SK-N-SH treated with all-trans-retinoic acid at 6 μM for 48 hours (cell line): ENCODE measurements around the gene FANCD2.
A peak's percentile ranks its signal among the peaks of the same experiment; 100 is the strongest.
"Not testable (repeated sequence)": the region's sequence is repeated elsewhere in the genome, so short reads cannot be mapped to it uniquely, and the experiment has no call there.

Experiments
- ATAC-seq: fragments of 200-7000 bp; cut with Tn5 transposase; 3 replicates; pipeline ENCODE4 v1.9.1; 2020; ENCODE audit warnings: mild to moderate bottlenecking, moderate library complexity
- ARNTL ChIP-seq: fragments of 450-650 bp; formaldehyde crosslinking; IDR thresholded peaks from 2 replicates; pipeline ENCODE4 v1.5.0; 2020; ENCODE audit warnings: low read depth, mild to moderate bottlenecking, moderate library complexity, borderline replicate concordance
- BACH2 ChIP-seq: fragments of 250-450 bp; sonication (Bioruptor Pico); IDR thresholded peaks from 2 replicates; pipeline ENCODE4 v1.9.0; 2021; ENCODE audit warnings: mild to moderate bottlenecking, borderline replicate concordance
- CREB5 ChIP-seq: fragments of 250-450 bp; sonication (Bioruptor Pico); IDR thresholded peaks from 2 replicates; pipeline ENCODE4 v1.5.1; 2020; ENCODE audit warnings: low read depth, mild to moderate bottlenecking, moderate library complexity
- CSDC2 ChIP-seq: fragments of 250-450 bp; sonication (Bioruptor Pico); IDR thresholded peaks from 2 replicates; pipeline ENCODE4 v1.5.0; 2020; ENCODE audit warnings: mild to moderate bottlenecking, moderate library complexity
- CSRNP3 ChIP-seq: fragments of 250-450 bp; sonication (Bioruptor Pico); IDR thresholded peaks from 2 replicates; pipeline ENCODE4 v1.5.1; 2021; ENCODE audit warnings: mild to moderate bottlenecking, moderate library complexity
- ESRRG ChIP-seq: fragments of 250-450 bp; sonication (Bioruptor Pico); IDR thresholded peaks from 2 replicates; pipeline ENCODE4 v1.6.1; 2021; ENCODE audit warnings: mild to moderate bottlenecking
- GLIS3 ChIP-seq: fragments of 250-450 bp; sonication (Bioruptor Pico); IDR thresholded peaks from 2 replicates; pipeline ENCODE4 v1.5.0; 2020; ENCODE audit warnings: mild to moderate bottlenecking, moderate library complexity
- ISL1 ChIP-seq: fragments of 250-450 bp; sonication (Bioruptor Pico); IDR thresholded peaks from 2 replicates; pipeline ENCODE4 v2.1.2; 2022; ENCODE audit warnings: mild to moderate bottlenecking, moderate library complexity
- OSR1 ChIP-seq: fragments of 250-450 bp; sonication (Bioruptor Pico); IDR thresholded peaks from 2 replicates; pipeline ENCODE4 v1.8.0; 2022; ENCODE audit warnings: moderate library complexity, mild to moderate bottlenecking, inconsistent platforms
- PATZ1 ChIP-seq: fragments of 250-450 bp; sonication (Bioruptor Pico); IDR thresholded peaks from 2 replicates; pipeline ENCODE4 v1.8.0; 2020; ENCODE audit warnings: mild to moderate bottlenecking, moderate library complexity, borderline replicate concordance
- PPARA ChIP-seq: fragments of 250-450 bp; sonication (Bioruptor Pico); IDR thresholded peaks from 2 replicates; pipeline ENCODE4 v1.5.0; 2020; ENCODE audit warnings: mild to moderate bottlenecking, borderline replicate concordance
- RARB ChIP-seq: fragments of 250-450 bp; sonication (Bioruptor Pico); IDR thresholded peaks from 2 replicates; pipeline ENCODE4 v1.8.0; 2021; ENCODE audit warnings: mild to moderate bottlenecking, moderate library complexity
- SNAI2 ChIP-seq: fragments of 250-450 bp; sonication (Bioruptor Pico); IDR thresholded peaks from 2 replicates; pipeline ENCODE4 v1.5.0; 2020; ENCODE audit warnings: mild to moderate bottlenecking, moderate library complexity
- TCF4 ChIP-seq: fragments of 250-450 bp; sonication (Bioruptor Pico); IDR thresholded peaks from 2 replicates; pipeline ENCODE4 v1.8.0; 2021; ENCODE audit warnings: mild to moderate bottlenecking, moderate library complexity, borderline replicate concordance
- TOX ChIP-seq: fragments of 250-450 bp; sonication (Bioruptor Pico); IDR thresholded peaks from 2 replicates; pipeline ENCODE4 v1.8.0; 2021; ENCODE audit warnings: mild to moderate bottlenecking, moderate library complexity, borderline replicate concordance
- ZC3H10 ChIP-seq: fragments of 250-450 bp; sonication (Bioruptor Pico); IDR thresholded peaks from 2 replicates; pipeline ENCODE4 v1.5.1; 2021; ENCODE audit warnings: mild to moderate bottlenecking, moderate library complexity
- ZFP3 ChIP-seq: fragments of 250-450 bp; sonication (Bioruptor Pico); IDR thresholded peaks from 2 replicates; pipeline ENCODE4 v1.5.0; 2020; ENCODE audit warnings: mild to moderate bottlenecking, moderate library complexity
- ZFP30 ChIP-seq: fragments of 450-650 bp; formaldehyde crosslinking; IDR thresholded peaks from 2 replicates; pipeline ENCODE4 v1.5.0; 2022; ENCODE audit warnings: mild to moderate bottlenecking, moderate library complexity
- ZNF565 ChIP-seq: fragments of 450-650 bp; formaldehyde crosslinking; conservative IDR thresholded peaks from 2 replicates; pipeline ENCODE4 v1.5.0; 2020; ENCODE audit warnings: low read depth, mild to moderate bottlenecking, moderate library complexity
- ZNF70 ChIP-seq: fragments of 450-650 bp; formaldehyde crosslinking; IDR thresholded peaks from 2 replicates; pipeline ENCODE4 v1.5.0; 2020; ENCODE audit warnings: mild to moderate bottlenecking, moderate library complexity
- ZNF8 ChIP-seq: fragments of 450-650 bp; formaldehyde crosslinking; IDR thresholded peaks from 2 replicates; pipeline ENCODE4 v1.5.0; 2020; ENCODE audit warnings: mild to moderate bottlenecking, moderate library complexity
- TF ChIP-seq, protein P1 (sequence below): fragments of 250-450 bp; sonication (Bioruptor Pico); IDR thresholded peaks from 2 replicates; pipeline ENCODE4 v1.5.0; 2020; ENCODE audit warnings: mild to moderate bottlenecking, moderate library complexity
- TF ChIP-seq, protein P2 (sequence below): fragments of 250-450 bp; sonication (Bioruptor Pico); IDR thresholded peaks from 2 replicates; pipeline ENCODE4 v1.8.0; 2021; ENCODE audit warnings: low read depth, mild to moderate bottlenecking, moderate library complexity, borderline replicate concordance

The FANCD2 gene

GRCh38 chr3:10007126-10007782 lies 19.0 kb upstream of the FANCD2 start:
- ATAC-seq = no peak
- no peak for TF ChIP-seq ZNF565 (CRISPR knock-in tag)
- TF ChIP-seq, protein P1, sequence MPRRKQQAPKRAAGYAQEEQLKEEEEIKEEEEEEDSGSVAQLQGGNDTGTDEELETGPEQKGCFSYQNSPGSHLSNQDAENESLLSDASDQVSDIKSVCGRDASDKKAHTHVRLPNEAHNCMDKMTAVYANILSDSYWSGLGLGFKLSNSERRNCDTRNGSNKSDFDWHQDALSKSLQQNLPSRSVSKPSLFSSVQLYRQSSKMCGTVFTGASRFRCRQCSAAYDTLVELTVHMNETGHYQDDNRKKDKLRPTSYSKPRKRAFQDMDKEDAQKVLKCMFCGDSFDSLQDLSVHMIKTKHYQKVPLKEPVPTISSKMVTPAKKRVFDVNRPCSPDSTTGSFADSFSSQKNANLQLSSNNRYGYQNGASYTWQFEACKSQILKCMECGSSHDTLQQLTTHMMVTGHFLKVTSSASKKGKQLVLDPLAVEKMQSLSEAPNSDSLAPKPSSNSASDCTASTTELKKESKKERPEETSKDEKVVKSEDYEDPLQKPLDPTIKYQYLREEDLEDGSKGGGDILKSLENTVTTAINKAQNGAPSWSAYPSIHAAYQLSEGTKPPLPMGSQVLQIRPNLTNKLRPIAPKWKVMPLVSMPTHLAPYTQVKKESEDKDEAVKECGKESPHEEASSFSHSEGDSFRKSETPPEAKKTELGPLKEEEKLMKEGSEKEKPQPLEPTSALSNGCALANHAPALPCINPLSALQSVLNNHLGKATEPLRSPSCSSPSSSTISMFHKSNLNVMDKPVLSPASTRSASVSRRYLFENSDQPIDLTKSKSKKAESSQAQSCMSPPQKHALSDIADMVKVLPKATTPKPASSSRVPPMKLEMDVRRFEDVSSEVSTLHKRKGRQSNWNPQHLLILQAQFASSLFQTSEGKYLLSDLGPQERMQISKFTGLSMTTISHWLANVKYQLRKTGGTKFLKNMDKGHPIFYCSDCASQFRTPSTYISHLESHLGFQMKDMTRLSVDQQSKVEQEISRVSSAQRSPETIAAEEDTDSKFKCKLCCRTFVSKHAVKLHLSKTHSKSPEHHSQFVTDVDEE (CRISPR knock-in tag) = no peak
- no peak for TF ChIP-seq ESRRG
- TF ChIP-seq BACH2 (CRISPR knock-in tag) = no peak
- TF ChIP-seq TOX (CRISPR knock-in tag) = no peak
- no peak for TF ChIP-seq ISL1 (CRISPR knock-in tag)
- TF ChIP-seq ZFP3 (CRISPR knock-in tag) = no peak
- TF ChIP-seq OSR1 (CRISPR knock-in tag) = no peak
- no peak for TF ChIP-seq ZNF70 (CRISPR knock-in tag)
- no peak for TF ChIP-seq RARB (CRISPR knock-in tag)
- no peak for TF ChIP-seq ZFP30
- no peak for TF ChIP-seq ZC3H10 (CRISPR knock-in tag)
- no peak for TF ChIP-seq PATZ1 (CRISPR knock-in tag)
- TF ChIP-seq GLIS3 = no peak
- TF ChIP-seq TCF4 (CRISPR knock-in tag) = no peak
- no peak for TF ChIP-seq CSDC2
- TF ChIP-seq SNAI2 = no peak
- no peak for TF ChIP-seq CSRNP3 (CRISPR knock-in tag)
- TF ChIP-seq, protein P2, sequence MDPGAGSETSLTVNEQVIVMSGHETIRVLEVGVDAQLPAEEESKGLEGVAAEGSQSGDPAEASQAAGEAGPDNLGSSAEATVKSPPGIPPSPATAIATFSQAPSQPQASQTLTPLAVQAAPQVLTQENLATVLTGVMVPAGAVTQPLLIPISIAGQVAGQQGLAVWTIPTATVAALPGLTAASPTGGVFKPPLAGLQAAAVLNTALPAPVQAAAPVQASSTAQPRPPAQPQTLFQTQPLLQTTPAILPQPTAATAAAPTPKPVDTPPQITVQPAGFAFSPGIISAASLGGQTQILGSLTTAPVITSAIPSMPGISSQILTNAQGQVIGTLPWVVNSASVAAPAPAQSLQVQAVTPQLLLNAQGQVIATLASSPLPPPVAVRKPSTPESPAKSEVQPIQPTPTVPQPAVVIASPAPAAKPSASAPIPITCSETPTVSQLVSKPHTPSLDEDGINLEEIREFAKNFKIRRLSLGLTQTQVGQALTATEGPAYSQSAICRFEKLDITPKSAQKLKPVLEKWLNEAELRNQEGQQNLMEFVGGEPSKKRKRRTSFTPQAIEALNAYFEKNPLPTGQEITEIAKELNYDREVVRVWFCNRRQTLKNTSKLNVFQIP (CRISPR knock-in tag) = no peak

- not testable (repeated sequence) for ATAC-seq
Measured at GRCh38 chr3:10008216-10008587, 18.0 kb upstream of the FANCD2 start.

- peak; percentile 79 for ATAC-seq
- TF ChIP-seq ZNF8 (CRISPR knock-in tag) (no peak), CSDC2 (no peak), RARB (CRISPR knock-in tag) (no peak)
Measured at GRCh38 chr3:10008588-10009344, 17.5 kb upstream of the FANCD2 start.

DNA sequence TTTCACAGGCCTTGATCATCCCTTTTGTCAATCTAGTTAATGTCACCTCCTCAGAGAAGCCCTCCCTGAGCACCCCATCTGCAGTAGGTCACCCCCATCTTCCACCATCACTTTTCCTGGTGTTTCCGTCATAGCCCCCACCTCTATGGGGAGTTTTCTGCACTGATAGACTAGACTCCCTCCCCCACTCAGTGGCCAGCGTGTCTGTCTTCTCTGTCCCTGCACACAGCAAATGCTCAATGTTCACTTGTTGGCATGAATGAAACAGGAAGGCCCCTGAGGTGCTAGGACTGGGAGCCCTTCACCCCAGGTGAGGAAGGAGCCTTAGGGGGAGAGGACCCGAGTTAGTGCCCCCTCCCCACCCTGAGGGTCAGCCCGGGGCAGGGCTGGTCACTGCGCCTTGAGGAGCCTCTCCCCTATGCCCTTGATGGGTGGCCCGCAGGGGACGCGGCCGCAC lies 15.8 kb upstream of the FANCD2 start:
- peak; percentile 0; the same call in 2 of the 3 replicates for ATAC-seq
- no peak for TF ChIP-seq OSR1 (CRISPR knock-in tag)
- TF ChIP-seq PPARA (CRISPR knock-in tag) = no peak
- no peak for TF ChIP-seq ARNTL (CRISPR knock-in tag)
- TF ChIP-seq SNAI2 = no peak
- no peak for TF ChIP-seq RARB (CRISPR knock-in tag)
- no peak for TF ChIP-seq ZC3H10 (CRISPR knock-in tag)
- TF ChIP-seq CREB5 (CRISPR knock-in tag) = no peak
- TF ChIP-seq, protein P1 (CRISPR knock-in tag) = no peak
